Loucy (cell line): Measurements from ENCODE around the gene RAB15.

Experiments
- H2AFZ ChIP-seq: fragments of 200-600 bp; sonication (generic); 2 replicates; pipeline ENCODE4 v1.6.0; 2016; ENCODE audit warnings: antibody characterized with exemption, mild to moderate bottlenecking, low read length, moderate library complexity
- H3F3A ChIP-seq: fragments of 200-600 bp; 2 replicates; pipeline ENCODE4 v1.6.0; 2016; ENCODE audit warnings: antibody characterized with exemption, low read depth, mild to moderate bottlenecking
- H3K27me3 ChIP-seq: fragments of 200-600 bp; sonication (generic); 2 replicates; pipeline ENCODE4 v1.6.1; 2014; ENCODE audit warnings: low read length, mild to moderate bottlenecking; ENCODE audit not compliant: insufficient read depth, poor library complexity, severe bottlenecking
- H3K36me3 ChIP-seq: fragments of 200-600 bp; sonication (generic); 2 replicates; pipeline ENCODE4 v1.6.1; 2016; ENCODE audit warnings: low read length; ENCODE audit not compliant: insufficient read depth
- H3K4me1 ChIP-seq: fragments of 200-600 bp; sonication (generic); 2 replicates; pipeline ENCODE4 v1.5.1; 2014; ENCODE audit warnings: low read length, mild to moderate bottlenecking; ENCODE audit not compliant: insufficient read depth, poor library complexity, severe bottlenecking
- H3K4me2 ChIP-seq: fragments of 200-600 bp; sonication (generic); 2 replicates; pipeline ENCODE4 v1.6.0; 2014; ENCODE audit warnings: antibody characterized with exemption, low read length, low read depth, mild to moderate bottlenecking; ENCODE audit not compliant: poor library complexity, severe bottlenecking
- H3K4me3 ChIP-seq: fragments of 200-600 bp; sonication (generic); 2 replicates; pipeline ENCODE4 v1.5.1; 2014; ENCODE audit warnings: low read length, mild to moderate bottlenecking, mixed read lengths; ENCODE audit not compliant: poor library complexity, severe bottlenecking
- H3K79me2 ChIP-seq: fragments of 200-600 bp; sonication (generic); 2 replicates; pipeline ENCODE4 v1.6.1; 2014; ENCODE audit warnings: low read length; ENCODE audit not compliant: insufficient read depth
- H3K9ac ChIP-seq: fragments of 200-600 bp; sonication (generic); 2 replicates; pipeline ENCODE4 v1.6.0; 2014; ENCODE audit warnings: mild to moderate bottlenecking, low read depth, low read length, moderate library complexity; ENCODE audit not compliant: poor library complexity, severe bottlenecking
- H3K9me2 ChIP-seq: fragments of 200-600 bp; sonication (generic); replicated peaks from 2 replicates; pipeline ENCODE4 v1.6.1; 2016; ENCODE audit warnings: low read depth, low read length, mixed read lengths
- H3K9me3 ChIP-seq: fragments of 200-600 bp; sonication (generic); 2 replicates; pipeline ENCODE4 v1.6.1; 2014; ENCODE audit warnings: mild to moderate bottlenecking, antibody characterized with exemption, low read length, low read depth; ENCODE audit not compliant: insufficient read depth
- H4K20me1 ChIP-seq: fragments of 200-600 bp; sonication (generic); 2 replicates; pipeline ENCODE4 v1.6.0; 2014; ENCODE audit warnings: antibody characterized with exemption, low read length, mild to moderate bottlenecking; ENCODE audit not compliant: insufficient read depth, poor library complexity, severe bottlenecking
- CTCF ChIP-seq: fragments of 200-600 bp; sonication (generic); conservative IDR thresholded peaks from 2 replicates; pipeline ENCODE4 v1.5.1; 2014; ENCODE audit warnings: mild to moderate bottlenecking, antibody characterized with exemption, low read length
- EZH2phosphoT487 ChIP-seq: fragments of 200-600 bp; IDR thresholded peaks from 2 replicates; pipeline ENCODE4 v1.6.1; 2018; ENCODE audit warnings: antibody characterized with exemption, mild to moderate bottlenecking, moderate library complexity, borderline replicate concordance

Gene RAB15

DNA sequence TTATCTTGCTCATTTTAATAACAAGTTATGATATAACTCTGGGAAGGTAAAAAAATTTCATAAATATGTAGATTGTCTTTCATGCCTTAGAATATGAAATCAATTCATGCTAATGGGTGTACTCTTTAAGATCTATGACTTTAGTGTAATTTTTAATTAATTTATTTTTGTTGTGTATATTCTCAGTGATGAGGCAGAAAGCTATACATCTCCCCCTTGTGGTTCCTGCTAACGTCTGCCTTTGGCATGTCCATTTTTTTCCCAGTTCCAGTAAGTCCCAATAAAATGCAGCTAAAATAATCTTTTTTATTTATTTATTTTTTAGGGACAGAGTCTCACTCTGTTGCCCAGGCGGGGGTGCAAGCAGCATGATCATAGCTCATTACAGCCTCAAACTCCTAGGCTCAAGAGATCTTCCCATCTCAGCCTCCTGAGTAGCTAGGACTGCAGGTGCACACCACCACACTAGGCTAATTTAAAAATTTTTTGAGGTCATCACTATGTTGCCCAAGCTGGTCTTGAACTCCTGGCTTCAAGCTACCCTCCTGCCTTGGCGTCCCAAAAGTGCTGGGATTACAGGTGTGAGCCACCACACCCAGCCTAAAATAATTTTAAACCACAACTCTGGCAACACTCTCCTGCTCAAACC, 61.2 kb downstream of the RAB15 start:
- Histone ChIP-seq H3K4me1 (peaks cover 18% of the 10 kb centered on the region), H3K4me3 (no peak overlapping the region), H2AFZ (no peak overlapping the region), H3K27me3 (no peaks in the 10 kb centered on the region), H3K79me2 (peaks cover 17% of the 10 kb centered on the region), H3K9me3 (no peaks in the 10 kb centered on the region), H3F3A (peaks cover 3% of the 10 kb centered on the region; the same call in 1 of the 2 replicates), H3K36me3 (no peaks in the 10 kb centered on the region), H3K4me2 (no peak overlapping the region), H3K9ac (no peak overlapping the region), H4K20me1 (peaks cover 11% of the 10 kb centered on the region), H3K9me2 (no peaks in the 10 kb centered on the region)
- TF ChIP-seq EZH2phosphoT487 (no peak), CTCF (peak; percentile 55)

GRCh38 chr14:64906022-64906421, 66.1 kb downstream of the RAB15 start:
- peaks cover 6% of the 10 kb centered on the region for H3K4me1 ChIP-seq

DNA sequence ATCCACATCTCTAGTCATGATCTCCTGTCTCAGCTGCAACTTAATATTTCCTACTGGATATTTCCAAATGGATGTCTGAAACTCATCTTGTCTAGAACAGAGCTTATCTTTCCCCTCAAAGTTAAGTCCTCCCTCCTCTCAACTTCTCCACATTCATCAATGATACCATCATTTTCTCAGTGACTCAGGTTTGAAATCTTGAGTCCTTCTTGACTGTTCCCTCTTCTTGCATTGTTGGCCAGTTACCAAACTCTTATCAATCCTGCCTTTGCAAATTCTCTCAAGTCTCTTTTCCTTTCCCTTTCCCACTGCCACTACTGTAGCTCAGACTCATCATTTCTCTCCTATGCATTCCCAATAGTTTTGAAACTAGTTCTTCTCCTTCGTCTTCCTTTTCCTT, 72.2 kb downstream of the RAB15 start:
- no peaks in the 10 kb centered on the region for H3K9me2 ChIP-seq
- H3K36me3 ChIP-seq, result no peaks in the 10 kb centered on the region
- H3K4me2 ChIP-seq, result no peak overlapping the region
- H3K9me3 ChIP-seq, result no peaks in the 10 kb centered on the region
- H2AFZ ChIP-seq, result no peak overlapping the region
- no peak overlapping the region for H3K4me3 ChIP-seq
- H3K27me3 ChIP-seq, result no peaks in the 10 kb centered on the region
- TF ChIP-seq EZH2phosphoT487, result no peak
- no peaks in the 10 kb centered on the region for H3K79me2 ChIP-seq
- H4K20me1 ChIP-seq, result no peaks in the 10 kb centered on the region
- H3K9ac ChIP-seq, result no peak overlapping the region
- no peaks in the 10 kb centered on the region for H3K4me1 ChIP-seq
- H3F3A ChIP-seq, result no peaks in the 10 kb centered on the region

More at GRCh38 chr14:64906022-64906421, 66.1 kb downstream of the RAB15 start:
- Histone ChIP-seq H3K9me3 (no peaks in the 10 kb centered on the region), H3K79me2 (no peaks in the 10 kb centered on the region), H4K20me1 (no peaks in the 10 kb centered on the region), H3K9me2 (no peaks in the 10 kb centered on the region), H2AFZ (no peak overlapping the region), H3K4me2 (no peak overlapping the region), H3K27me3 (no peaks in the 10 kb centered on the region), H3K9ac (no peak overlapping the region), H3F3A (no peaks in the 10 kb centered on the region), H3K36me3 (no peaks in the 10 kb centered on the region), H3K4me3 (no peak overlapping the region)
- TF ChIP-seq EZH2phosphoT487 (no peak), CTCF (no peak)
